GM12875 (cell line): ENCODE measurements around the gene LLGL2.

Experiments
- H3K4me3 ChIP-seq: one replicate; pipeline ENCODE4 v1.5.1; 2011; ENCODE audit warnings: low read depth, low read length, control low read depth
- CTCF ChIP-seq: IDR thresholded peaks from 2 replicates; pipeline ENCODE4 v1.5.1; 2011; ENCODE audit warnings: low read depth, mild to moderate bottlenecking, control low read depth, inconsistent platforms, low read length, moderate library complexity, borderline replicate concordance; ENCODE audit not compliant: insufficient read depth

LLGL2 gene

GRCh38 chr17:75488693-75489510, 36.6 kb upstream of the LLGL2 start:
- no peak overlapping the region for H3K4me3 ChIP-seq
- TF ChIP-seq CTCF: no peak

GRCh38 chr17:75489511-75489955, 36.0 kb upstream of the LLGL2 start:
- H3K4me3 ChIP-seq: no peak overlapping the region
- TF ChIP-seq CTCF: no peak

GRCh38 chr17:75490173-75490743, 35.2 kb upstream of the LLGL2 start:
- no peak overlapping the region for H3K4me3 ChIP-seq
- TF ChIP-seq CTCF: no peak

- TF ChIP-seq CTCF: no peak
- H3K4me3 ChIP-seq: no peak overlapping the region
Observed at GRCh38 chr17:75490953-75491649, 34.4 kb upstream of the LLGL2 start.

- H3K4me3 ChIP-seq: no peak overlapping the region
- TF ChIP-seq CTCF: no peak
Observed at GRCh38 chr17:75491680-75492079, 33.8 kb upstream of the LLGL2 start.

- TF ChIP-seq CTCF: no peak
- no peak overlapping the region for H3K4me3 ChIP-seq
Observed at GRCh38 chr17:75492555-75493168, 32.8 kb upstream of the LLGL2 start.
